Neural cell (in vitro differentiated cells): ENCODE data around the gene SLC25A26. TPM values are rescaled to one million over a fixed set of nuclear protein-coding genes. Genes with fewer than 3 reads are reported as not detected.

ENCODE experiments used
- H2AFZ ChIP-seq: fragments of 200-600, 300-800 bp; sonication (generic), shearing (Covaris generic); 2 replicates; pipeline ENCODE4 v1.6.0; 2014; ENCODE audit warnings: low read depth, mild to moderate bottlenecking, antibody characterized with exemption, low read length, moderate library complexity
- H3F3A ChIP-seq: fragments of 200-600 bp; shearing (Covaris generic); 2 replicates; pipeline ENCODE4 v1.6.1; 2016; ENCODE audit warnings: mild to moderate bottlenecking, moderate library complexity, mixed read lengths, antibody characterized with exemption, low read length; ENCODE audit not compliant: insufficient read depth, poor library complexity, severe bottlenecking
- H3K27ac ChIP-seq: fragments of 200-600, 300-800 bp; sonication (generic), shearing (Covaris generic); 2 replicates; pipeline ENCODE4 v1.5.1; 2014; ENCODE audit warnings: mild to moderate bottlenecking, low read length, moderate library complexity
- H3K27me3 ChIP-seq: fragments of 300-800, 200-600 bp; sonication (generic), shearing (Covaris generic); 2 replicates; pipeline ENCODE4 v1.6.0; 2014; ENCODE audit warnings: mild to moderate bottlenecking, low read depth, low read length, moderate library complexity; ENCODE audit not compliant: insufficient read depth
- H3K36me3 ChIP-seq: fragments of 300-800, 200-600 bp; sonication (generic), shearing (Covaris generic); 2 replicates; pipeline ENCODE4 v1.5.1; 2014; ENCODE audit warnings: mild to moderate bottlenecking, antibody characterized with exemption, low read length, moderate library complexity; ENCODE audit not compliant: insufficient read depth
- H3K4me2 ChIP-seq: fragments of 300-800, 200-600 bp; sonication (generic), shearing (Covaris generic); 2 replicates; pipeline ENCODE4 v1.6.0; 2014; ENCODE audit warnings: mild to moderate bottlenecking, low read length
- H3K4me3 ChIP-seq: fragments of 300-800, 200-600 bp; sonication (generic), shearing (Covaris generic); 2 replicates; pipeline ENCODE4 v1.5.1; 2014; ENCODE audit warnings: mild to moderate bottlenecking, low read length, moderate library complexity
- H3K79me2 ChIP-seq: fragments of 200-600 bp; shearing (Covaris generic); replicated peaks from 2 replicates; pipeline ENCODE4 v1.6.0; 2014; ENCODE audit warnings: mild to moderate bottlenecking, low read length, moderate library complexity; ENCODE audit not compliant: insufficient read depth
- H3K9ac ChIP-seq: fragments of 300-800, 200-600 bp; sonication (generic), shearing (Covaris generic); 2 replicates; pipeline ENCODE4 v1.6.1; 2016; ENCODE audit warnings: mild to moderate bottlenecking, low read length, mixed read lengths
- H3K9me2 ChIP-seq: fragments of 200-600 bp; shearing (Covaris generic); 2 replicates; pipeline ENCODE4 v1.6.1; 2016; ENCODE audit warnings: mild to moderate bottlenecking, low read length, mixed read lengths; ENCODE audit not compliant: insufficient read depth
- H3K9me3 ChIP-seq: fragments of 200-600, 300-800 bp; sonication (generic), shearing (Covaris generic); 2 replicates; pipeline ENCODE4 v1.6.1; 2016; ENCODE audit warnings: mild to moderate bottlenecking, mixed run types, low read length, moderate library complexity, mixed read lengths
- H4K20me1 ChIP-seq: fragments of 200-600 bp; shearing (Covaris generic); 2 replicates; pipeline ENCODE4 v1.6.1; 2016; ENCODE audit warnings: mild to moderate bottlenecking, mixed run types; ENCODE audit not compliant: insufficient read depth
- EP300 ChIP-seq: fragments of 450-650 bp; conservative IDR thresholded peaks from 2 replicates; pipeline ENCODE4 v1.6.1; 2014; ENCODE audit warnings: antibody characterized with exemption, mild to moderate bottlenecking, moderate library complexity; ENCODE audit not compliant: poor library complexity, severe bottlenecking
- EZH2 ChIP-seq: fragments of 200-600, 300-800 bp; shearing (Covaris generic), sonication (generic); IDR thresholded peaks from 2 replicates; pipeline ENCODE4 v1.6.1; 2014; ENCODE audit warnings: antibody characterized with exemption, low read length, borderline replicate concordance, mild to moderate bottlenecking; ENCODE audit not compliant: insufficient read depth, poor library complexity, severe bottlenecking
- MXI1 ChIP-seq: fragments of 450-650 bp; conservative IDR thresholded peaks from 2 replicates; pipeline ENCODE4 v1.6.1; 2014; ENCODE audit warnings: antibody characterized with exemption, mild to moderate bottlenecking; ENCODE audit not compliant: poor library complexity, severe bottlenecking
- POLR2AphosphoS5 ChIP-seq: IDR thresholded peaks from 2 replicates; pipeline ENCODE4 v1.6.1; 2012
- RAD21 ChIP-seq: fragments of 450-650 bp; conservative IDR thresholded peaks from 2 replicates; pipeline ENCODE4 v1.6.1; 2014; ENCODE audit warnings: antibody characterized with exemption, mild to moderate bottlenecking, moderate library complexity
- SMC3 ChIP-seq: fragments of 450-650 bp; conservative IDR thresholded peaks from 2 replicates; pipeline ENCODE4 v1.6.1; 2014; ENCODE audit warnings: antibody characterized with exemption, mild to moderate bottlenecking, moderate library complexity; ENCODE audit not compliant: poor library complexity
- TAF1 ChIP-seq: IDR thresholded peaks from 2 replicates; pipeline ENCODE4 v1.6.1; 2012; ENCODE audit warnings: low read depth
- polyA plus RNA-seq: library from polyadenylated mRNA; depleted of rRNA; stranded (reverse); fragments of >200 nt; gene quantifications from 2 replicates; pipeline ENCODE4 v1.2.3, GENCODE V29; 2014
- TF ChIP-seq, protein P1 (sequence below): IDR thresholded peaks from 2 replicates; pipeline ENCODE4 v1.6.1; 2012; ENCODE audit warnings: borderline replicate concordance
- TF ChIP-seq, protein P2 (sequence below): fragments of 450-650 bp; IDR thresholded peaks from 2 replicates; pipeline ENCODE4 v1.5.1; 2014; ENCODE audit warnings: antibody characterized with exemption, mild to moderate bottlenecking, moderate library complexity; ENCODE audit not compliant: poor library complexity, severe bottlenecking

Gene SLC25A26
- polyA plus RNA-seq, 1 donor from 2014 or later = 21.0 TPM

DNA sequence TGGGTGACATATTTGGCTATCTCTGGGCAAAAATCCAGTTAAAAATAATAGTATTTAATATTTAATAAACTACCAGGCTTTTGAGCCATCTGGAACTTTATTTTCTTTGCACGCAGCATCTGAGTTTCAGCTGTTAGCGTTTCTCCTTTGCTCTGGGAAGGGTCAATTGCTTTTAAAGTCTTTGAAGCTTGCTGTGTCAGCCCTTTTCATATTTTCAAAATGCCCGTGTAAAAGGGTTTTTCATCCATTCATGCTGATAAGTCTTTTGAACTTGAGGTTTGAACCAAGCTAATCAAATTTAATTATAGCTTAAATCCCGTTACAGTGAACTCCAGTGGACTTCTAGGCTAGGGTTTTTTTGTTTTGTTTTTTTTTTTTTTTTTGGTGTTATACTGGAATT lies 79.1 kb downstream of the SLC25A26 start:
- Histone ChIP-seq H3K9me2 (no peaks in the 10 kb centered on the region), H2AFZ (no peak overlapping the region), H4K20me1 (no peaks in the 10 kb centered on the region), H3K27me3 (no peaks in the 10 kb centered on the region), H3K9me3 (no peaks in the 10 kb centered on the region), H3K4me2 (no peak overlapping the region), H3K79me2 (no peaks in the 10 kb centered on the region), H3F3A (no peaks in the 10 kb centered on the region), H3K27ac (no peak overlapping the region), H3K36me3 (no peaks in the 10 kb centered on the region), H3K9ac (no peak overlapping the region), H3K4me3 (no peak overlapping the region)
- TF ChIP-seq EZH2 = no peak
- TF ChIP-seq RAD21 = no peak
- TF ChIP-seq MXI1 = no peak
- no peak for TF ChIP-seq POLR2AphosphoS5
- TF ChIP-seq EP300 = no peak
- TF ChIP-seq, protein P1, sequence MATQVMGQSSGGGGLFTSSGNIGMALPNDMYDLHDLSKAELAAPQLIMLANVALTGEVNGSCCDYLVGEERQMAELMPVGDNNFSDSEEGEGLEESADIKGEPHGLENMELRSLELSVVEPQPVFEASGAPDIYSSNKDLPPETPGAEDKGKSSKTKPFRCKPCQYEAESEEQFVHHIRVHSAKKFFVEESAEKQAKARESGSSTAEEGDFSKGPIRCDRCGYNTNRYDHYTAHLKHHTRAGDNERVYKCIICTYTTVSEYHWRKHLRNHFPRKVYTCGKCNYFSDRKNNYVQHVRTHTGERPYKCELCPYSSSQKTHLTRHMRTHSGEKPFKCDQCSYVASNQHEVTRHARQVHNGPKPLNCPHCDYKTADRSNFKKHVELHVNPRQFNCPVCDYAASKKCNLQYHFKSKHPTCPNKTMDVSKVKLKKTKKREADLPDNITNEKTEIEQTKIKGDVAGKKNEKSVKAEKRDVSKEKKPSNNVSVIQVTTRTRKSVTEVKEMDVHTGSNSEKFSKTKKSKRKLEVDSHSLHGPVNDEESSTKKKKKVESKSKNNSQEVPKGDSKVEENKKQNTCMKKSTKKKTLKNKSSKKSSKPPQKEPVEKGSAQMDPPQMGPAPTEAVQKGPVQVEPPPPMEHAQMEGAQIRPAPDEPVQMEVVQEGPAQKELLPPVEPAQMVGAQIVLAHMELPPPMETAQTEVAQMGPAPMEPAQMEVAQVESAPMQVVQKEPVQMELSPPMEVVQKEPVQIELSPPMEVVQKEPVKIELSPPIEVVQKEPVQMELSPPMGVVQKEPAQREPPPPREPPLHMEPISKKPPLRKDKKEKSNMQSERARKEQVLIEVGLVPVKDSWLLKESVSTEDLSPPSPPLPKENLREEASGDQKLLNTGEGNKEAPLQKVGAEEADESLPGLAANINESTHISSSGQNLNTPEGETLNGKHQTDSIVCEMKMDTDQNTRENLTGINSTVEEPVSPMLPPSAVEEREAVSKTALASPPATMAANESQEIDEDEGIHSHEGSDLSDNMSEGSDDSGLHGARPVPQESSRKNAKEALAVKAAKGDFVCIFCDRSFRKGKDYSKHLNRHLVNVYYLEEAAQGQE = no peak
- TF ChIP-seq, protein P2, sequence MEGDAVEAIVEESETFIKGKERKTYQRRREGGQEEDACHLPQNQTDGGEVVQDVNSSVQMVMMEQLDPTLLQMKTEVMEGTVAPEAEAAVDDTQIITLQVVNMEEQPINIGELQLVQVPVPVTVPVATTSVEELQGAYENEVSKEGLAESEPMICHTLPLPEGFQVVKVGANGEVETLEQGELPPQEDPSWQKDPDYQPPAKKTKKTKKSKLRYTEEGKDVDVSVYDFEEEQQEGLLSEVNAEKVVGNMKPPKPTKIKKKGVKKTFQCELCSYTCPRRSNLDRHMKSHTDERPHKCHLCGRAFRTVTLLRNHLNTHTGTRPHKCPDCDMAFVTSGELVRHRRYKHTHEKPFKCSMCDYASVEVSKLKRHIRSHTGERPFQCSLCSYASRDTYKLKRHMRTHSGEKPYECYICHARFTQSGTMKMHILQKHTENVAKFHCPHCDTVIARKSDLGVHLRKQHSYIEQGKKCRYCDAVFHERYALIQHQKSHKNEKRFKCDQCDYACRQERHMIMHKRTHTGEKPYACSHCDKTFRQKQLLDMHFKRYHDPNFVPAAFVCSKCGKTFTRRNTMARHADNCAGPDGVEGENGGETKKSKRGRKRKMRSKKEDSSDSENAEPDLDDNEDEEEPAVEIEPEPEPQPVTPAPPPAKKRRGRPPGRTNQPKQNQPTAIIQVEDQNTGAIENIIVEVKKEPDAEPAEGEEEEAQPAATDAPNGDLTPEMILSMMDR = no peak
- TF ChIP-seq TAF1 = no peak

DNA sequence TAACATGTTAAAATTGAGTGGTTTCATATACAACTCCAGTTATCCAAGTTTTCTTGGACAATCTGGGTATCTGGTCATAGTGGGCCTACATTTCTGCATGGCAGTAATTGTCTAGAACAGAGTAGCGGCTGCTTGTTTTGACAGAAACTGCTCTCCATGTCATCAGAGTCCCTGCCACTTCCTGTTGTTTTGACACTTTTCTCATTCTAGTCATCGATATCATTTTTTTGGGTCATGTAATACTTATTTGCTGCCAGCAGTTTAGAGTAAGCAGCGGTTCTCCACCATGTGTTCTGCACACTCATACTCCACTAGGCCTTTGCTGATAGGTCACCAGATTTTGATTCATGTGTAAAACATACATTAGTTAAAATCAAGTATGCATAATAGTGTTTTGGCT lies 81.5 kb downstream of the SLC25A26 start:
- H3F3A ChIP-seq = no peaks in the 10 kb centered on the region
- no peak overlapping the region for H3K9ac ChIP-seq
- no peak overlapping the region for H2AFZ ChIP-seq
- H4K20me1 ChIP-seq = no peaks in the 10 kb centered on the region
- no peaks in the 10 kb centered on the region for H3K9me2 ChIP-seq
- no peaks in the 10 kb centered on the region for H3K27me3 ChIP-seq
- no peaks in the 10 kb centered on the region for H3K79me2 ChIP-seq
- H3K27ac ChIP-seq = no peak overlapping the region
- H3K4me3 ChIP-seq = no peak overlapping the region
- no peaks in the 10 kb centered on the region for H3K9me3 ChIP-seq
- TF ChIP-seq SMC3 (no peak), POLR2AphosphoS5 (no peak), RAD21 (no peak), TAF1 (no peak), EZH2 (no peak), EP300 (no peak), MXI1 (no peak)
- TF ChIP-seq, protein P2 = no peak
- TF ChIP-seq, protein P1 = no peak
- no peaks in the 10 kb centered on the region for H3K36me3 ChIP-seq
- H3K4me2 ChIP-seq = no peak overlapping the region
